Jurkat, Clone E6-1 (cell line): ENCODE data around the gene VGLL4.

ENCODE experiments used
- DNase-seq: peaks from one replicate; pipeline ENCODE4 v3.0.0-alpha.2; 2011; ENCODE audit warnings: low read depth, low spot score
- H3K4me3 ChIP-seq: 2 replicates; pipeline ENCODE4 v1.5.1; 2011; ENCODE audit warnings: mild to moderate bottlenecking, low read length, control low read depth, moderate library complexity

The VGLL4 gene

GRCh38 chr3:11545186-11545851, 98.4 kb downstream of the VGLL4 start:
- no peak overlapping the region for H3K4me3 ChIP-seq
- no peak for DNase-seq

GRCh38 chr3:11544412-11545181, 99.1 kb downstream of the VGLL4 start:
- no peak overlapping the region for H3K4me3 ChIP-seq
- DNase-seq, result no peak

- DNase-seq, result no peak
These were observed 99.7 kb downstream of the VGLL4 start for GRCh38 chr3:11543948-11544387.

GRCh38 chr3:11543141-11543947, 100.4 kb downstream of the VGLL4 start:
- no peak for DNase-seq
- no peak overlapping the region for H3K4me3 ChIP-seq

More at GRCh38 chr3:11543948-11544387, 99.7 kb downstream of the VGLL4 start:
- H3K4me3 ChIP-seq, result no peak overlapping the region

GRCh38 chr3:11542551-11542950, 101.2 kb downstream of the VGLL4 start:
- DNase-seq, result no peak
- no peak overlapping the region for H3K4me3 ChIP-seq

- no peak overlapping the region for H3K4me3 ChIP-seq
- DNase-seq, result no peak
These were observed 102.1 kb downstream of the VGLL4 start for GRCh38 chr3:11541321-11542303.

GRCh38 chr3:11539677-11540076, 104.0 kb downstream of the VGLL4 start:
- DNase-seq, result no peak
- H3K4me3 ChIP-seq, result no peak overlapping the region

- DNase-seq, result no peak
- no peak overlapping the region for H3K4me3 ChIP-seq
These were observed 104.5 kb downstream of the VGLL4 start for GRCh38 chr3:11539218-11539617.

- no peak overlapping the region for H3K4me3 ChIP-seq
- no peak for DNase-seq
These were observed 105.1 kb downstream of the VGLL4 start for GRCh38 chr3:11538581-11538980.

GRCh38 chr3:11536936-11537612, 106.6 kb downstream of the VGLL4 start:
- no peak for DNase-seq
- no peak overlapping the region for H3K4me3 ChIP-seq

GRCh38 chr3:11536132-11536935, 107.4 kb downstream of the VGLL4 start:
- no peak for DNase-seq
- H3K4me3 ChIP-seq, result no peak overlapping the region

GRCh38 chr3:11535243-11535960, 108.3 kb downstream of the VGLL4 start:
- H3K4me3 ChIP-seq, result no peak overlapping the region
- no peak for DNase-seq

- no peak overlapping the region for H3K4me3 ChIP-seq
- DNase-seq, result no peak
These were observed 109.0 kb downstream of the VGLL4 start for GRCh38 chr3:11534793-11535101.

- no peak for DNase-seq
- no peak overlapping the region for H3K4me3 ChIP-seq
These were observed 109.5 kb downstream of the VGLL4 start for GRCh38 chr3:11534011-11534792.

- no peak overlapping the region for H3K4me3 ChIP-seq
- DNase-seq, result no peak
These were observed 110.8 kb downstream of the VGLL4 start for GRCh38 chr3:11532931-11533391.

GRCh38 chr3:11530153-11530721, 113.5 kb downstream of the VGLL4 start:
- DNase-seq, result no peak
- H3K4me3 ChIP-seq, result no peak overlapping the region
